Activated CD8-positive, alpha-beta memory T cell treated with anti-CD3 and anti-CD28 coated beads for 24 hours (primary cell): ENCODE measurements around the gene KRTAP12-4.
"Not testable (repeated sequence)": the region's sequence is repeated elsewhere in the genome, so short reads cannot be mapped to it uniquely, and the experiment has no call there.

Experiments used
- DNase-seq: peaks from one replicate; pipeline ENCODE4 v3.0.0-alpha.2; 2020

Gene KRTAP12-4

GRCh38 chr21:44653656-44654575 is 543 bp downstream of the KRTAP12-4 start:
- DNase-seq = no peak

- no peak for DNase-seq
These were observed 1.3 kb downstream of the KRTAP12-4 start for GRCh38 chr21:44653123-44653522.

- no peak for DNase-seq
These were observed 3.3 kb downstream of the KRTAP12-4 start for GRCh38 chr21:44650973-44651675.

- no peak for DNase-seq
These were observed 4.0 kb downstream of the KRTAP12-4 start for GRCh38 chr21:44650265-44650972.

GRCh38 chr21:44649521-44650100 is 4.8 kb downstream of the KRTAP12-4 start:
- no peak for DNase-seq

- no peak for DNase-seq
These were observed 5.7 kb downstream of the KRTAP12-4 start for GRCh38 chr21:44648557-44649311.

GRCh38 chr21:44647222-44647552 is 7.3 kb downstream of the KRTAP12-4 start:
- DNase-seq = no peak

- DNase-seq = not testable (repeated sequence)
These were observed 7.9 kb downstream of the KRTAP12-4 start, which contains the start of gene KRTAP10-11 for GRCh38 chr21:44646366-44647221. Gene KRTAP10-11 (plus strand): TSS chr21:44646414. CDS start chr21:44646459, 45 bp downstream.

GRCh38 chr21:44644878-44645277 is 9.6 kb downstream of the KRTAP12-4 start:
- no peak for DNase-seq

GRCh38 chr21:44643741-44644310 is 10.6 kb downstream of the KRTAP12-4 start:
- DNase-seq = no peak

GRCh38 chr21:44640761-44641160 is 13.7 kb downstream of the KRTAP12-4 start:
- no peak for DNase-seq

GRCh38 chr21:44639331-44639655 is 15.2 kb downstream of the KRTAP12-4 start:
- DNase-seq = no peak

GRCh38 chr21:44638506-44639330 is 15.7 kb downstream of the KRTAP12-4 start:
- not testable (repeated sequence) for DNase-seq

GRCh38 chr21:44637851-44638348 is 16.6 kb downstream of the KRTAP12-4 start:
- not testable (repeated sequence) for DNase-seq

- DNase-seq = no peak
These were observed 17.2 kb downstream of the KRTAP12-4 start, which contains the start of gene KRTAP10-10 for GRCh38 chr21:44637018-44637850. Gene KRTAP10-10 (plus strand): TSS chr21:44637356. CDS start chr21:44637418, 62 bp downstream.

- no peak for DNase-seq
These were observed 18.0 kb downstream of the KRTAP12-4 start for GRCh38 chr21:44636209-44637017.

GRCh38 chr21:44632067-44632466 is 22.4 kb downstream of the KRTAP12-4 start:
- no peak for DNase-seq

GRCh38 chr21:44630440-44630839 is 24.0 kb downstream of the KRTAP12-4 start:
- DNase-seq = no peak
